K562 (cell line): Measurements from ENCODE around the gene STK16. TPM values are rescaled to one million over a fixed set of nuclear protein-coding genes. Genes with fewer than 3 reads are reported as not detected.
A peak's percentile ranks its signal among the peaks of the same experiment; 100 is the strongest.

Experiments
- CHD1 ChIP-seq: fragments of 200-600 bp; sonication (generic); IDR thresholded peaks from one replicate; pipeline ENCODE4 v1.6.1; 2012; ENCODE audit warnings: mild to moderate bottlenecking, moderate library complexity, low read length, inconsistent platforms
- CREM ChIP-seq: IDR thresholded peaks from 2 replicates; pipeline ENCODE4 v1.6.1; 2014; ENCODE audit warnings: antibody characterized with exemption, low read depth
- DACH1 ChIP-seq: fragments of 450-650 bp; IDR thresholded peaks from 2 replicates; pipeline ENCODE4 v1.6.1; 2018; ENCODE audit not compliant: partially characterized antibody
- DEAF1 ChIP-seq: fragments of 450-650 bp; formaldehyde crosslinking; IDR thresholded peaks from 2 replicates; pipeline ENCODE4 v1.4.0; 2020; ENCODE audit warnings: mild to moderate bottlenecking, moderate library complexity
- ETV6 ChIP-seq, 3 experiments: fragments of 150-350 bp in 1 of 3; sonication (generic) in 1 of 3; formaldehyde crosslinking in 1 of 3; IDR thresholded peaks; 2 replicates each; pipeline versions ENCODE4 v1.6.1 to v1.8.0; 2014 to 2022; ENCODE audit warnings: borderline replicate concordance in 2 of 3, low read depth in 2 of 3, antibody characterized with exemption in 1 of 3, low read length in 1 of 3, mild to moderate bottlenecking in 1 of 3, missing genetic modification reagents in 1 of 3
- FOXA1 ChIP-seq: fragments of 450-650 bp; IDR thresholded peaks from 2 replicates; pipeline ENCODE4 v1.6.1; 2016; ENCODE audit warnings: mild to moderate bottlenecking, borderline replicate concordance
- GMEB1 ChIP-seq: fragments of 250-450 bp; sonication (Bioruptor Pico); IDR thresholded peaks from 2 replicates; pipeline ENCODE4 v1.4.0; 2020; ENCODE audit warnings: mild to moderate bottlenecking
- MAX ChIP-seq: sonication (generic); formaldehyde crosslinking; IDR thresholded peaks from 2 replicates; pipeline ENCODE4 v1.9.0; 2022; ENCODE audit warnings: mild to moderate bottlenecking, missing genetic modification reagents
- NFIC ChIP-seq: fragments of 450-650 bp; IDR thresholded peaks from 2 replicates; pipeline ENCODE4 v1.6.1; 2017; ENCODE audit warnings: mild to moderate bottlenecking, inconsistent platforms
- PCBP1 ChIP-seq: fragments of 200-400 bp; formaldehyde crosslinking; IDR thresholded peaks from 2 replicates; pipeline ENCODE4 v1.6.1; 2018; ENCODE audit warnings: mild to moderate bottlenecking, low read depth, low read length; ENCODE audit not compliant: poor library complexity, severe bottlenecking
- PRDM10 ChIP-seq: fragments of 450-650 bp; IDR thresholded peaks from 2 replicates; pipeline ENCODE4 v1.6.1; 2018; ENCODE audit not compliant: partially characterized antibody
- SMARCE1 ChIP-seq: fragments of 450-650 bp; IDR thresholded peaks from 2 replicates; pipeline ENCODE4 v1.7.1; 2016; ENCODE audit warnings: mild to moderate bottlenecking
- TAF15 ChIP-seq: fragments of 200-400 bp; formaldehyde crosslinking; IDR thresholded peaks from 2 replicates; pipeline ENCODE4 v1.6.1; 2017; ENCODE audit warnings: mild to moderate bottlenecking, low read depth, low read length, moderate library complexity
- ZKSCAN1 ChIP-seq: fragments of 150-350 bp; IDR thresholded peaks from 2 replicates; pipeline ENCODE4 v1.6.1; 2016; ENCODE audit warnings: low read depth, low read length
- ZNF668 ChIP-seq: fragments of 250-450 bp; sonication (Bioruptor Pico); IDR thresholded peaks from 2 replicates; pipeline ENCODE4 v1.8.0; 2022; ENCODE audit warnings: mild to moderate bottlenecking, inconsistent platforms
- ZSCAN29 ChIP-seq: fragments of 450-650 bp; IDR thresholded peaks from 2 replicates; pipeline ENCODE4 v1.6.1; 2017
- polyA plus RNA-seq, 8 experiments: library from polyadenylated mRNA; depleted of rRNA in 4 of 8; stranded (reverse) in 5 of 8; unstranded in 3 of 8; fragments of >200 nt; fragmentation: Nextera tagmentation in 2 of 8; fragmentation: Illumina TruSeq in 1 of 8; extraction: Ambion mirVana in 2 of 8; extraction: Trizol in 1 of 8; gene quantifications; 2 replicates each; pipeline versions ENCODE4 v1.2.1 to v1.2.3, GENCODE V29; 2011 to 2014; ENCODE audit warnings: inconsistent platforms in 1 of 8, missing spikeins in 1 of 8
- total RNA-seq, 7 experiments: library from RNA; depleted of rRNA in 6 of 7; stranded (reverse); fragments of >200 nt in 6 of 7; fragmentation: Illumina TruSeq in 2 of 7; extraction: Trizol in 2 of 7; gene quantifications; 2 replicates each; pipeline versions ENCODE4 v1.2.1 to v1.2.3, GENCODE V29; 2011 to 2021; ENCODE audit warnings: low replicate concordance in 1 of 7

STK16 gene
- total and polyA plus RNA-seq, 9 of the 15 experiments (the other 6 are each of a cell fraction or from before 2014, with no cell fraction given), result 5.4 to 36.2 (median 17.8) TPM

GRCh38 chr2:219279151-219279915 is 34.1 kb downstream of the STK16 start, which contains the start of gene DNAJB2 (continued):
- no peak for TF ChIP-seq ZSCAN29
- peak; percentile 96 for TF ChIP-seq DACH1
- TF ChIP-seq MAX (CRISPR knock-in tag), result peak; percentile 90
- TF ChIP-seq PRDM10, result peak; percentile 8
- TF ChIP-seq ZNF668 (CRISPR knock-in tag), result peak; percentile 17; the same call in 1 of the 2 replicates
- no peak for TF ChIP-seq FOXA1
- peak; percentile 98 for TF ChIP-seq CREM
- TF ChIP-seq TAF15, result no peak
- peak; percentile 94 for TF ChIP-seq NFIC
- TF ChIP-seq GMEB1 (CRISPR knock-in tag), result peak; percentile 80
- TF ChIP-seq ETV6 (IDR thresholded peaks at IDR 0.05; ENCODE audit: borderline replicate concordance in 1 of 2, low read depth in 2 of 2, low read length in 1 of 2), result 0 out of 4 replicates have a peak, but pooled peaks of 1 of the 2 experiments have one; percentile 62
- no peak for TF ChIP-seq ETV6 (CRISPR knock-in tag; IDR thresholded peaks at IDR 0.05; ENCODE audit: borderline replicate concordance)
- no peak; the same call in 1 of the 2 replicates for TF ChIP-seq ZKSCAN1
- peak; percentile 62; the same call in 1 of the 2 replicates for TF ChIP-seq DEAF1 (CRISPR knock-in tag)
- TF ChIP-seq PCBP1, result peak; percentile 100
- peak; percentile 89 for TF ChIP-seq SMARCE1
- TF ChIP-seq CHD1, result no peak
